K562 (cell line): ENCODE results near the gene ECT2L. TPM values are rescaled to one million over a fixed set of nuclear protein-coding genes. Genes with fewer than 3 reads are reported as not detected.

Experiments
- ATAC-seq: fragments of 200-7000 bp; cut with Tn5 transposase; 3 replicates; pipeline ENCODE4 v1.9.1; 2020; ENCODE audit warnings: moderate library complexity
- BruUV-seq: library from RNA; stranded (reverse); fragments of 400-500 nt; replicated peaks from 2 replicates; lab custom pipeline; 2021; lab: Mats Ljungman, UMichigan
- CTCF ChIA-PET: fragments of 300-600 bp; formaldehyde crosslinking; extraction: SDS; loops from one replicate; lab custom pipeline; 2021; ENCODE audit warnings: low intra/inter-chr PET ratio; lab: Yijun Ruan, JAX
- POLR2A ChIA-PET: fragments of 300-600, 350-650 bp; sonication (Branson Sonifier 250); formaldehyde crosslinking; extraction: SDS; loops from one replicate; lab custom pipeline; 2021; ENCODE audit warnings: antibody characterized with exemption, inconsistent platforms; lab: Yijun Ruan, JAX
- DNase-seq, 4 experiments: peaks; one replicate each; pipeline versions ENCODE4 v3.0.0 to v3.0.0-alpha.2; 2011 to 2018; ENCODE audit warnings: low spot score in 3 of 4, mixed read lengths in 3 of 4; ENCODE audit errors: extremely low read depth in 1 of 4
- FAIRE-seq: peaks from 2 replicates; lab custom pipeline; 2011; peaks lifted over from hg19 to GRCh38; lab: Jason Lieb, UNC
- H2AFZ ChIP-seq: 2 replicates; pipeline ENCODE4 v1.6.0; 2011; ENCODE audit warnings: low read depth, low read length, control low read depth, inconsistent platforms
- H3K27ac ChIP-seq: fragments of 200-600 bp; 3 replicates; pipeline ENCODE4 v1.8.0; 2011; ENCODE audit warnings: low read depth, mild to moderate bottlenecking, control low read depth, inconsistent platforms, low read length, moderate library complexity, mixed read lengths; ENCODE audit errors: extremely low read depth
- H3K27me3 ChIP-seq, 2 experiments: fragments of 300-600 bp in 1 of 2; 2 replicates in 1 of 2; 3 replicates in 1 of 2; pipeline versions ENCODE4 v1.6.0 to v1.8.0; 2011; ENCODE audit warnings: inconsistent platforms in 2 of 2, low read length in 2 of 2, mild to moderate bottlenecking in 1 of 2, mixed read lengths in 1 of 2, moderate library complexity in 1 of 2; ENCODE audit not compliant: control insufficient read depth in 2 of 2, insufficient read depth in 2 of 2
- H3K36me3 ChIP-seq: fragments of 300-600 bp; 3 replicates; pipeline ENCODE4 v1.8.0; 2011; ENCODE audit warnings: mild to moderate bottlenecking, low read length, inconsistent platforms; ENCODE audit not compliant: control insufficient read depth, insufficient read depth
- H3K4me1 ChIP-seq, 2 experiments: fragments of 200-600 bp in 1 of 2; replicated peaks in 1 of 2; 2 replicates in 1 of 2; 3 replicates in 1 of 2; pipeline versions ENCODE4 v1.5.1 to v1.8.0; 2011; ENCODE audit warnings: inconsistent platforms in 2 of 2, low read length in 2 of 2, mild to moderate bottlenecking in 1 of 2, mixed read lengths in 1 of 2, moderate library complexity in 1 of 2; ENCODE audit not compliant: control insufficient read depth in 2 of 2, insufficient read depth in 2 of 2
- H3K4me2 ChIP-seq: 2 replicates; pipeline ENCODE4 v1.6.1; 2011; ENCODE audit warnings: low read length, control low read depth, inconsistent platforms, mixed read lengths; ENCODE audit not compliant: insufficient read depth
- H3K4me3 ChIP-seq: fragments of 200-600 bp; sonication (generic), shearing (Covaris generic); 2 replicates; pipeline ENCODE4 v1.5.1; 2016; ENCODE audit warnings: control low read depth, inconsistent platforms
- H3K79me2 ChIP-seq: fragments of 200-600 bp; 3 replicates; pipeline ENCODE4 v1.8.0; 2011; ENCODE audit warnings: low read length, inconsistent platforms; ENCODE audit not compliant: control insufficient read depth, insufficient read depth
- H3K9ac ChIP-seq, 2 experiments: 2 replicates each; pipeline versions ENCODE4 v1.6.0 to v1.6.1; 2011; ENCODE audit warnings: low read depth in 2 of 2, low read length in 2 of 2, control low read depth in 1 of 2, inconsistent platforms in 1 of 2, mild to moderate bottlenecking in 1 of 2, mixed read lengths in 1 of 2; ENCODE audit not compliant: insufficient read depth in 1 of 2
- H3K9me1 ChIP-seq: one replicate; pipeline ENCODE4 v1.6.0; 2011; ENCODE audit warnings: inconsistent platforms, mild to moderate bottlenecking, low read length, moderate library complexity; ENCODE audit not compliant: control insufficient read depth, insufficient read depth
- H3K9me3 ChIP-seq: replicated peaks from 2 replicates; pipeline ENCODE4 v1.5.1; 2011; ENCODE audit warnings: low read depth, low read length, inconsistent platforms; ENCODE audit not compliant: control insufficient read depth, insufficient read depth
- H4K20me1 ChIP-seq: replicated peaks from 2 replicates; pipeline ENCODE4 v1.6.1; 2011; ENCODE audit warnings: low read length, inconsistent platforms, mixed read lengths; ENCODE audit not compliant: control insufficient read depth, insufficient read depth
- ADNP ChIP-seq: fragments of 200-800 bp; sonication (Bioruptor generic); IDR thresholded peaks from 2 replicates; pipeline ENCODE4 v1.6.1; 2016; ENCODE audit warnings: missing genetic modification characterization, missing compliant biosample characterization
- CBX5 ChIP-seq: IDR thresholded peaks from 2 replicates; pipeline ENCODE4 v1.6.1; 2014; ENCODE audit warnings: low read depth, borderline replicate concordance
- JUN ChIP-seq, 2 experiments: sonication (generic) in 1 of 2; formaldehyde crosslinking in 1 of 2; IDR thresholded peaks; 2 replicates each; pipeline versions ENCODE4 v1.6.1 to v1.8.0; 2012 to 2022; ENCODE audit warnings: borderline replicate concordance in 2 of 2, mild to moderate bottlenecking in 2 of 2, improper control_type of control experiment in 1 of 2, low read depth in 1 of 2, low read length in 1 of 2, missing genetic modification reagents in 1 of 2
- KDM2B ChIP-seq: fragments of 250-450 bp; sonication (Bioruptor Pico); IDR thresholded peaks from 2 replicates; pipeline ENCODE4 v1.8.0; 2021; ENCODE audit warnings: mild to moderate bottlenecking, moderate library complexity
- MEIS2 ChIP-seq: fragments of 450-650 bp; IDR thresholded peaks from 2 replicates; pipeline ENCODE4 v1.6.1; 2014; ENCODE audit warnings: mild to moderate bottlenecking; ENCODE audit not compliant: partially characterized antibody
- MXI1 ChIP-seq: IDR thresholded peaks from 2 replicates; pipeline ENCODE4 v1.6.1; 2011; ENCODE audit warnings: low read depth, mild to moderate bottlenecking, improper control_type of control experiment, low read length
- PML ChIP-seq: IDR thresholded peaks from 2 replicates; pipeline ENCODE4 v1.6.1; 2012; ENCODE audit warnings: low read length, inconsistent platforms
- PURB ChIP-seq: sonication (generic); formaldehyde crosslinking; IDR thresholded peaks from 2 replicates; pipeline ENCODE4 v1.9.0; 2021; ENCODE audit warnings: low read depth, mild to moderate bottlenecking, missing genetic modification reagents
- RBM15 ChIP-seq: fragments of 200-400 bp; formaldehyde crosslinking; IDR thresholded peaks from 2 replicates; pipeline ENCODE4 v1.6.1; 2018; ENCODE audit warnings: mild to moderate bottlenecking, low read length, moderate library complexity; ENCODE audit not compliant: insufficient read depth
- SRSF9 ChIP-seq: fragments of 200-400 bp; formaldehyde crosslinking; IDR thresholded peaks from 2 replicates; pipeline ENCODE4 v1.6.1; 2017; ENCODE audit warnings: low read depth, low read length, borderline replicate concordance
- TRIM24 ChIP-seq, 2 experiments: fragments of 450-650 bp; IDR thresholded peaks; 2 replicates each; pipeline ENCODE4 v1.6.1; 2016
- ZBTB7A ChIP-seq: IDR thresholded peaks from 2 replicates; pipeline ENCODE4 v1.6.1; 2011; ENCODE audit warnings: low read depth, mild to moderate bottlenecking, low read length, moderate library complexity, borderline replicate concordance; ENCODE audit not compliant: control insufficient read depth
- ZC3H4 ChIP-seq: sonication (generic); formaldehyde crosslinking; IDR thresholded peaks from 2 replicates; pipeline ENCODE4 v1.9.0; 2021; ENCODE audit warnings: missing genetic modification reagents, borderline replicate concordance
- ZKSCAN3 ChIP-seq: fragments of 250-450 bp; sonication (Bioruptor Pico); IDR thresholded peaks from 2 replicates; pipeline ENCODE4 v1.4.0; 2020
- ZNF311 ChIP-seq: fragments of 250-450 bp; sonication (Bioruptor Pico); IDR thresholded peaks from 2 replicates; pipeline ENCODE4 v1.4.0; 2020; ENCODE audit warnings: mild to moderate bottlenecking, moderate library complexity
- WGBS: fragments of 100-300 bp; shearing (Covaris generic); methylation state at CpG from one replicate; pipeline ENCODE4 v1.1.6; 2016; ENCODE audit warnings: low coverage, mixed read lengths; ENCODE audit not compliant: insufficient coverage; ENCODE audit errors: missing lambda C conversion rate; 5-methylcytosine and 5-hydroxymethylcytosine counted together
- in situ Hi-C: fragments of 300-500 bp; cut with MboI; formaldehyde crosslinking; loops from 4 replicates; pipeline ENCODE4 v1.15.0; 2018; ENCODE audit warnings: inconsistent platforms, mixed read lengths
- intact Hi-C: fragments of 100-400 bp; cut with micrococcal nuclease; formaldehyde crosslinking; loops from 2 replicates; pipeline ENCODE4 v1.14.2; 2022
- polyA plus RNA-seq, 8 experiments: library from polyadenylated mRNA; depleted of rRNA in 4 of 8; stranded (reverse) in 5 of 8; unstranded in 3 of 8; fragments of >200 nt; fragmentation: Nextera tagmentation in 2 of 8; fragmentation: Illumina TruSeq in 1 of 8; extraction: Ambion mirVana in 2 of 8; extraction: Trizol in 1 of 8; gene quantifications; 2 replicates each; pipeline versions ENCODE4 v1.2.1 to v1.2.3, GENCODE V29; 2011 to 2014; ENCODE audit warnings: inconsistent platforms in 1 of 8, missing spikeins in 1 of 8
- total RNA-seq, 7 experiments: library from RNA; depleted of rRNA in 6 of 7; stranded (reverse); fragments of >200 nt in 6 of 7; fragmentation: Illumina TruSeq in 2 of 7; extraction: Trizol in 2 of 7; gene quantifications; 2 replicates each; pipeline versions ENCODE4 v1.2.1 to v1.2.3, GENCODE V29; 2011 to 2021; ENCODE audit warnings: low replicate concordance in 1 of 7
- TF ChIP-seq, protein P1 (sequence below): fragments of 200-800 bp; sonication (Bioruptor generic); IDR thresholded peaks from 2 replicates; pipeline ENCODE4 v1.6.1; 2017; ENCODE audit warnings: missing genetic modification characterization, missing compliant biosample characterization
- TF ChIP-seq, protein P2 (sequence below): IDR thresholded peaks from 2 replicates; pipeline ENCODE4 v1.6.1; 2012; ENCODE audit warnings: low read depth, low read length, improper control_type of control experiment, borderline replicate concordance

Gene ECT2L
- total and polyA plus RNA-seq, 9 of the 15 experiments (the other 6 are each of a cell fraction or from before 2014, with no cell fraction given) = 0.03 to 0.04 TPM; not detected in 7

DNA sequence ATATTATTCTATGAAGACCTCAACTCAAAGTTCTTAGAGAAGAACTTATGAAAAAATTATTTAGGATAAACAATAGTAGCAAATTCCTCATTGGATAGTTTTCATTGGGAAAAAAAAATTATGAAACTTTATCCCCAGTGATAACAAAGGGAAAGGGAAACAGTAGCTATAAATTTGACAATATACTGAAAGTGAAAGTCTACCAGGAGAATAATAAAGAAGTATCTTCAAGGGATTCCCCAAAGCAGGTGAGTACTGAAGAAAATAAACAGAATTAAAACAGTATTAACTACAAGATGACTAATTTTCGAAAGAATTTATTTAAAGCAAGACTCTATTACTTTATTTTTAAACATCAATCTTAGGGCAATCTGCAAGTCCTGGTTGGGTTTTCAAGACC lies 135.8 kb downstream of the ECT2L start:
- TF ChIP-seq CBX5 (no peak), PURB (no peak), SRSF9 (no peak), ZBTB7A (no peak), RBM15 (no peak), JUN (IDR thresholded peaks at IDR 0.05; ENCODE audit: borderline replicate concordance, low read depth, low read length) (no peak), JUN (CRISPR knock-in tag; IDR thresholded peaks at IDR 0.05; ENCODE audit: borderline replicate concordance) (no peak), TRIM24 (IDR thresholded peaks at IDR 0.05) (no peak), PML (no peak), ADNP (tag) (no peak), MEIS2 (no peak), MXI1 (no peak), ZNF311 (no peak), ZKSCAN3 (CRISPR knock-in tag) (no peak), KDM2B (CRISPR knock-in tag) (no peak), ZC3H4 (no peak)
- TF ChIP-seq, protein P1, sequence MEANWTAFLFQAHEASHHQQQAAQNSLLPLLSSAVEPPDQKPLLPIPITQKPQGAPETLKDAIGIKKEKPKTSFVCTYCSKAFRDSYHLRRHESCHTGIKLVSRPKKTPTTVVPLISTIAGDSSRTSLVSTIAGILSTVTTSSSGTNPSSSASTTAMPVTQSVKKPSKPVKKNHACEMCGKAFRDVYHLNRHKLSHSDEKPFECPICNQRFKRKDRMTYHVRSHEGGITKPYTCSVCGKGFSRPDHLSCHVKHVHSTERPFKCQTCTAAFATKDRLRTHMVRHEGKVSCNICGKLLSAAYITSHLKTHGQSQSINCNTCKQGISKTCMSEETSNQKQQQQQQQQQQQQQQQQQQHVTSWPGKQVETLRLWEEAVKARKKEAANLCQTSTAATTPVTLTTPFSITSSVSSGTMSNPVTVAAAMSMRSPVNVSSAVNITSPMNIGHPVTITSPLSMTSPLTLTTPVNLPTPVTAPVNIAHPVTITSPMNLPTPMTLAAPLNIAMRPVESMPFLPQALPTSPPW (CRISPR knock-in tag) = no peak
- TF ChIP-seq, protein P2, sequence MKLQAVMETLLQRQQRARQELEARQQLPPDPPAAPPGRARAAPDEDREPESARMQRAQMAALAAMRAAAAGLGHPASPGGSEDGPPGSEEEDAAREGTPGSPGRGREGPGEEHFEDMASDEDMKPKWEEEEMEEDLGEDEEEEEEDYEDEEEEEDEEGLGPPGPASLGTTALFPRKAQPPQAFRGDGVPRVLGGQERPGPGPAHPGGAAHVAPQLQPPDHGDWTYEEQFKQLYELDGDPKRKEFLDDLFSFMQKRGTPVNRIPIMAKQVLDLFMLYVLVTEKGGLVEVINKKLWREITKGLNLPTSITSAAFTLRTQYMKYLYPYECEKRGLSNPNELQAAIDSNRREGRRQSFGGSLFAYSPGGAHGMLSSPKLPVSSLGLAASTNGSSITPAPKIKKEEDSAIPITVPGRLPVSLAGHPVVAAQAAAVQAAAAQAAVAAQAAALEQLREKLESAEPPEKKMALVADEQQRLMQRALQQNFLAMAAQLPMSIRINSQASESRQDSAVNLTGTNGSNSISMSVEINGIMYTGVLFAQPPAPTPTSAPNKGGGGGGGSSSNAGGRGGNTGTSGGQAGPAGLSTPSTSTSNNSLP = no peak
- H3K79me2 ChIP-seq = no peaks in the 10 kb centered on the region
- intact Hi-C loops (no loop called here), in situ Hi-C loops (no loop called here)
- no peaks in the 10 kb centered on the region; the same call in 2 of the 3 replicates for H3K36me3 ChIP-seq
- ChIA-PET POLR2A (interaction anchor here (0.7 kb wide), 1 partner anchor 32 kb away, joined by 3 read pairs; no protein-coding TSS in a partner anchor), CTCF (no interaction called here)
- H3K4me1 ChIP-seq = no peaks in the 10 kb centered on the region
- no peak for ATAC-seq
- no peak overlapping the region for H3K27ac ChIP-seq
- no TSS peak for BruUV-seq
- 64% methylated on average over 1 of the region's 1 CpG for WGBS
- H3K4me2 ChIP-seq = no peak overlapping the region
- no peaks in the 10 kb centered on the region for H3K27me3 ChIP-seq
- no peaks in the 10 kb centered on the region for H3K9me3 ChIP-seq
- H3K9ac ChIP-seq = no peak overlapping the region
- no peaks in the 10 kb centered on the region for H3K9me1 ChIP-seq
- H2AFZ ChIP-seq = no peak overlapping the region
- DNase-seq = no peak
- no peak overlapping the region for H3K4me3 ChIP-seq
- no peak for FAIRE-seq
- no peaks in the 10 kb centered on the region for H4K20me1 ChIP-seq
